DMS79 (cell line): ENCODE results near the gene SIPA1L3.

Experiments used
- DNase-seq: peaks from one replicate; lab custom pipeline; 2025; lab: John Stamatoyannopoulos, UW

SIPA1L3 gene

DNA sequence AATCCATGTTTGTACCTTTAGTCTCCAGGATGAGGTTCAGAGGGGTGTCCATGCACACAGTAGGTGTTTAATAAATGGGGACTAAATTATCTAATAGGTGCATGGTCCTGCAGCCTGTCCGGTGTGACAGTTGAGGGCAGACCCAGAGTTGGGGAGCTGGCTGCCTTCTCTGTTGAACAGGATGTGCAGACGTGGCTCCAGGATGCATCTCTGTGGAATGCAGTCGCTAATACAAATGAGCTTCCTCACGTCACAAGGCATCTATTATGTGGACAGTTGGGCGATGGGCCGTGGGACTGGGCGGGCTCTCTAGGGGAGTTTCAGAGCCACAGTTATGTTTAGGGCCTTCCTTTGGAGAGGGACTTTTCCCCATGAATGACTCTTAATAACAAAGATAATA lies 71.0 kb downstream of the SIPA1L3 start:
- no peak for DNase-seq

DNA sequence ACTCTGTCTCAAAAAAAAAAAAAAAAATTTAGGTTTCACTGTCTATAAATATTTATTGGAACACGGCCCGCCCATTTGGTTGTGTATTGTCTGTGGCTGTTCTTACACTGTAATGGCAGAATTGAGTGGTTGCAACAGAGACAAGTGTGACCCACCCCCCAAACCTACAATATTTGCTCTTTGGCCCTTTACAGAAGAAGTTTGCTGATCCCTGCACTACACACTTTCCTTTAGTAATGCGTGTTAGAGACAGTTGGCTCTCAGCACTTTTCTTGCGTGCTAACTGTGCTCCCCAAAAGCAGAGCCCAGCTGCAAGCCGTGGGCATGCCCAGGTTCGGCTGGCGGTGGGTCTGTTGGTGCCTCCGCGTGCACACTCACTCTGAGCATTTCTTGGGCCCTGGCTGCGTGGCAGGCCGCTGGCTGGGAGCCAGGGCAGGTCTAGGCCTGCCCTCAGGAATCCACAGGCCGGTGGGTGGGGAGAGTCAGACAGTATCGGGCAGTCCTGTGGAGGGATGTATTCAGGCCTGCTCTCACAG lies 72.6 kb downstream of the SIPA1L3 start:
- peak; percentile 63 for DNase-seq

DNA sequence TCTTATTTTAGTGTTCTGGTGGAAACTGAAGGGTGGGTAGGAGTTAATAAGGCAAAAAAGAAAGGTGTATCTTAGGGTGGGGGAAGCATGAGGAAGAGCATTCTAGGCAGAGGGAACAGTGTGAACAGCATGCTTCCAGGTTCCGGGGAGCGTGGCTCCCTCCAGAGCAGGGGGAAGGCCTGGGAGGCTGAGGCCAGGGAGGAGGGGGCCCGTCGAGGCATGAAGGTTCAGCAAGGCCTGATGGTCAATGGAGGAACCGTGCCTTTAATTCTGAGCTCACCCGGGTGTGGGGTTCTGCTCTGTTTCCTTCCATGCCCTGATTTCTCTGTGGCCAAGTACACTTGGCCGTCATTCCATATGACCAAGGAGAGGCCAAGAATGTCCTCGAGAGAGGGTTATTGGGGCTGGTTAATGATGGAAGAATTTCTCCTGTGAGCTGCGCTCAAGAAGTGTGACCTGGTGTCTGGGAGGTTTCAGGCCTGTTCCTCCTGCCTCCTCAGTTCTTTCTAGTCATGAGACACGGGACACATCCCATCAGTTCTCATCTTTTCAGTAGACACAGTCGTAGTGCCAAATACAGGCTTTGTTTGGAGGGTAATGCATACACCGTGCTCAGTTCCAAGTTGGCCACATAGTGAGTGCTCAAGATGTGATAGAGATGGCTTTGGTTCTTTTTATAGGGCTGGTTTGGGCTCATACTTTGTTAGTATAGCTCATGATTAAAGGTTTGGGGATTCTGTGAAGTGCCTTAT lies 73.6 kb downstream of the SIPA1L3 start:
- DNase-seq: peak; percentile 60

DNA sequence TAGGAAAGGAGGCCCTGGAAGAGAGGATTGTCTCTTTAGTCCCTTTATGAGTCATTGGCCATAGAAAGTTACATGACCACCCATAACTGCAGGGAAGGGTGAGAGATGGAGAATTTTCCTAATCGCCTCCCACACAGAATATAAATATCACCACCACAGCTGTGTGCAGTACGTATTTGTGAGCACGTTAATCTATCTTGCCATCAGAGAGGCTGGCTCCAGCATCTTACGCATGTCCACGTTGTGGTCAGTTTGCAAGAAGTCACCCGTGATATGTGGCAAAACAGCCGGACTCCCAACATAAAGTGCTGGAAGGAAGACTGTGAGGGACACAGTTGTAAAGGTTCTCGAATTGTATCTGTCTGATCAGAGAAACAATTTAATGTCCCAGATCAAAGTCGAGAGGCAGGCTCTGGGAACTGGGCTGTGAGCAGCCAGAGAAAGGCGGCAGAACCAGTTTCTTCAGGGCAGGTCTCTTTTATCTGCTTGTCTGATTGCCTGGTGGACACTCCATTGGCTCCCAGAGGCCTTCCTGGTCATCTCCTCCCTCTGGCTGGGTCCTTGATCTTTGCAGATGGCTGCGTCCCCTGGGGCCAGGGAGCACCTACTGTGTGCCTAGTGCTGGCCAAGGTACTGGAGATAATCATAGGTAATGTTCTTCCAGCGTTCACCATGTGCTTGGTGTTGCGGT lies 74.9 kb downstream of the SIPA1L3 start:
- DNase-seq: no peak

DNA sequence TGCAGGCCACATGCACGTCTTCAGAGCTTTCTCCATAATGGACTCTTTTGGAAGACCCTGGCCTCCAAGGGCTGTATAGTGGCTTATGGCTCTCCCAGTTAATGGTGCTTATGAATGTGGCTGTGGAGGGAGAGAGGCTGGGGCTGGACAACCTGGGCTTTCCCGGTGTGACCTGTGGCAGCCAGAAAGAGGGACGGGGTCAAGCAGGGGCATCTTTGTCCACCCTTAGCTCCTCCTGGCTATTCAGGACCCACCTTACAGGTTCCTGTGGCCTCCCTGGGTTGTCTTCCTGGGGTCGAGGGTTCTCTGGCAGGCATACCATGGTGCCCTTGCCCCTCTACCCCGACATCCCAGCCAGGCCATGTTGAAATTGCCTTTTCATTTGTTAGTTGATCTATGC lies 75.6 kb downstream of the SIPA1L3 start:
- no peak for DNase-seq

GRCh38 chr19:37983153-37983552 lies 76.1 kb downstream of the SIPA1L3 start:
- DNase-seq: no peak

DNA sequence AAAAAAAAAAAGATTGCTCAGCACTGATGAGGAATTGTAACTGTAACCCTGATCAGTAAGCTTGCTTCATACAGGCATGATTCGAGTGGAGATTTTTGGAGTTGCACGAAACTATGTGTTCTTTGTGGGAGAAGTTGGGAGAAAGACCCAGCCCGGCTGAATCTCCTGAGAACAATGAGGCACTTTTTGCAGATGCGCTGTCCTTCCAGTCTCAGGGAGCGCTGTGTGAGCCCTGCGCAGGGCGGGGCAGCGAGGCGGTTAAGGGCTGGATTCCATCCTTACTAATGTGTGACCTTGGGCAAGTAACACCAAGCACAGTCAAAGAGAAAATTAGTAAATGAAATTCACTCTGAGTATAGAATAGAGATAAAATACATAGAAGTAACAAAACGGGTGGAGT lies 76.9 kb downstream of the SIPA1L3 start:
- DNase-seq: no peak

- DNase-seq: peak; percentile 53
Observed at GRCh38 chr19:37986048-37986750, 79.2 kb downstream of the SIPA1L3 start.

DNA sequence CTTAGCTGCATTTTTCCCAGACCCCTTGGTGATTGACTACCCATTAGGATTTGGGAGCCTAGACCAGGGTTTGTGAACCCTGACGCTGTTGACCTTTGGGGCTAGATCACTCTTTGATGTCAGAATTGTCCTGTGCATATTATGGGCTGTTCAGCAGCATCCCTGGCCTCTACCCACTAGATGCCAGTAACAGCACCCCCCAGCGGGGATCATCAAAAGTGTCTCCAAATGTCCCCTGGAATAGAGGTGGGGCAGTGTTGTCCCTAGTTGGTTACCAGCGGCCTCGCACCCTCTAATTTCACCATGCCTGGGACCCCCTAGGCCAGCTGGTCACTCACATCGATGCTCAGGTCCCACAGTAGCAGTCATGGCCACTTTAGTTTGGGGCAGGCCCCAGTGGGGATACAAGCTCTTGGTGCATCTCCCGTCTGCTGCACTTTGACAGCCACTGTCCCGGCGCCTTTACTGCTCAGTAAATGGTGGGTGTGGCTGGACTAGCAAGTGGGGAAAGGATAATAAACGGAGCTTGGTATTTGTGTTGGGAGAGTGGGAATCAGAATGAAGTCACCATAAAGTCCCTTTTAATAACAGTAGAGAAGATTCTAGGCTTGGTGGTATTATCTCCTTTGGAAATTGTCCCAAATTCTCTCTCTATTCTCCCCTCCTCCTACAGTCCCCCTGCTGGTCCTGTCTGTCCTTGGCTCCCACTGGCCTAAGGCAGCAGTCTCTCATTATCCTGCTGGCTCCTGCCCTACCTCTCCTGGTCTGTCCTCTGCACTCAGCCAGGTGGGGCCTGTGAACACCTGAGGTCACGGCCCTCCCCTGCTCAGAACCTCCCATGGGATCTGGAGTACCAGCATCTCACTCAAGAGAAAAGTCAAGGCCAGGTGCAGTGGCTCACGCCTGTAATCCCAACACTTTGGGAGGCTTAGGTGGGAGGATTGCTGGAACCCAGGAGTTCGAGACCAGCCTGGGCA lies 80.6 kb downstream of the SIPA1L3 start:
- DNase-seq: no peak

GRCh38 chr19:37988758-37989635 lies 82.0 kb downstream of the SIPA1L3 start:
- DNase-seq: no peak

- no peak for DNase-seq
Observed at GRCh38 chr19:37989855-37990254, 82.8 kb downstream of the SIPA1L3 start.

DNA sequence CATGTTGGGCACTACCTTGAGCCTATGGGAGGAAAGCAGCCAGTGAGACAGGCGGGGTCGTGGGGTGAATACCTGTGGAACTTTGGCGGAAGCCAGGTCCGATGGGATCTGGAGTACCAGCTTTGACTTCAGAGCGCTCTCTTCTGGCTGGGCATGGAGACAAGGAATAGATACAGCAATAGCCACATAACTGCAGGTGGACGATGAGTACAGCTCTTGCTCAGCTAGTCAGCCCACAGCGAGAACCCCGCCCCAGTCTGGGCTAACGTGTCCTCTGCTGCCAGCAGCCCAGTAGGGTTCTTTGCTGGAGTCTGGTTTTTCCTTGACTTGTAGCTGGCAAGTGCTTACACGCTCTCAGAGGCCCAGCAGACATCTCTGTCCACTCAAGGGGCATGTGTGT lies 83.4 kb downstream of the SIPA1L3 start:
- DNase-seq: no peak

- DNase-seq: no peak
Observed at GRCh38 chr19:37991176-37991835, 84.3 kb downstream of the SIPA1L3 start.

DNA sequence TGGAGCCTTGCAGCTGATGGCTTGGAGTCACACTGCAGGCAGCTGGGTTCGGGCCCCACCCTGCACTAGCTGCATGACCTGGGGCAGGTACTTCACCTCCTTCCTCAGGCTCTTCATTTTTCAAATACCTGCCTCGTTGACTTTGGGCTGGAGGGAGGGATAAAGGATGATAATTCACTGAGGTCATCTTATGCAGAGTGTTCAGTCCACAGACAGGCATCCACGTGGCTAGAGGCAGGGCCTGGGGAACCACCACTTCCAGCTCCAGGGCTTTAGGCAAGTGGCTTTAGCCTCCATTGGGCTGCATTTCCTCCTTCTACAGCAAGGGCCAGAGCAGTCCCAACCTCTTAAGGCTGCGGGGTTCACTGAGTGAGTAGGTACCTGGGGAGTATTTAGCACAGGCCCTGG lies 84.8 kb downstream of the SIPA1L3 start:
- DNase-seq: no peak

GRCh38 chr19:37992761-37993160 lies 85.8 kb downstream of the SIPA1L3 start:
- DNase-seq: no peak

- DNase-seq: no peak
Observed at GRCh38 chr19:37994823-37995130, 87.8 kb downstream of the SIPA1L3 start.

DNA sequence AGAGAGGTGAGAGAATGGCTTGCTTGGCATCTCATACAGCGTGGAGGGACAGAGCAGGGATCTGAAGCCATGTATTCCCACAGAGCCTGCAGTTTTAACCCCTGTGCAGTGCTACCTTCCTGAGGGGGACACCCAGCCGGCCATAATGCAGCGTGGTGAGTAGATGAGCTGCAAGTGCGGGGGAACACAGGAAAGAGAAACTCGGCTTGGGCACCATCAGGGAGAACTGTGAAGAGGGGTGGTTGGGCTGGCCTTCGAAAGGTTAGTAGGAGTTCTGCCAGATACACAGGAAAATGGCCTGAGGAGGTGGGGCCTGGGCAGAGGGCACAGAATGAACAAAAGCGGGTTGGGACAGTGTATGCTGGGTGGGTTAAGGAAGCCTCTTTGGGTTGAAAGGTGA lies 88.3 kb downstream of the SIPA1L3 start:
- no peak for DNase-seq

- DNase-seq: no peak
Observed at GRCh38 chr19:37997911-37998344, 90.9 kb downstream of the SIPA1L3 start.

GRCh38 chr19:37998801-37999308 lies 91.8 kb downstream of the SIPA1L3 start:
- DNase-seq: no peak
